Left ventricle myocardium superior (tissue), 1 donor: ENCODE data around the gene BMPR2. TPM values are rescaled to one million over a fixed set of nuclear protein-coding genes. Genes with fewer than 3 reads are reported as not detected.

Experiments
- total RNA-seq: library from RNA; stranded (reverse); fragmentation: NEBNext Ultra II Directional; extraction: Animal tissue kit (Norgen Biotek cat#: 25700); gene quantifications from one replicate; pipeline ENCODE4 v1.2.1, GENCODE V29; 2021
- donor health status: DM: no; HTN: yes; CAD: no; lungs with severe emphysema.

The BMPR2 gene
- total RNA-seq, 1 donor from 2014 or later: 50.0 TPM

Other genes starting within 250 kb of the BMPR2 start
- 69.1 TPM for gene SUMO1, start 137.7 kb upstream of the BMPR2 start, total RNA-seq
- gene NOP58, start 110.6 kb upstream of the BMPR2 start, total RNA-seq: 22.5 TPM